K562 (cell line): ENCODE measurements around the gene TUT1. TPM values are rescaled to one million over a fixed set of nuclear protein-coding genes. Genes with fewer than 3 reads are reported as not detected.
A peak's percentile ranks its signal among the peaks of the same experiment; 100 is the strongest.

Experiments
- BCL6 ChIP-seq: fragments of 250-450 bp; sonication (Bioruptor Pico); IDR thresholded peaks from 2 replicates; pipeline ENCODE4 v1.4.0; 2020
- BCLAF1 ChIP-seq, 2 experiments: fragments of 450-650 bp in 1 of 2; IDR thresholded peaks; 2 replicates each; pipeline ENCODE4 v1.6.1; 2011 to 2017; ENCODE audit warnings: low read depth in 2 of 2, antibody characterized with exemption in 1 of 2, borderline replicate concordance in 1 of 2, low read length in 1 of 2, mild to moderate bottlenecking in 1 of 2, mixed read lengths in 1 of 2; ENCODE audit not compliant: control insufficient read depth in 1 of 2
- BRF2 ChIP-seq: IDR thresholded peaks from 3 replicates; pipeline ENCODE4 v1.6.1; 2011; ENCODE audit warnings: borderline replicate concordance, mild to moderate bottlenecking; ENCODE audit not compliant: insufficient read length, insufficient read depth
- CXXC5 ChIP-seq: fragments of 250-450 bp; sonication (Bioruptor Pico); IDR thresholded peaks from 2 replicates; pipeline ENCODE4 v1.8.0; 2022; ENCODE audit warnings: inconsistent platforms, mild to moderate bottlenecking, moderate library complexity
- FOS ChIP-seq: IDR thresholded peaks from 3 replicates; pipeline ENCODE4 v1.6.1; 2011; ENCODE audit not compliant: insufficient read length; ENCODE audit errors: extremely low read depth
- GABPB1 ChIP-seq: sonication (generic); formaldehyde crosslinking; IDR thresholded peaks from 2 replicates; pipeline ENCODE4 v1.8.0; 2022; ENCODE audit warnings: mild to moderate bottlenecking, missing genetic modification reagents
- GATA2 ChIP-seq: sonication (generic); formaldehyde crosslinking; IDR thresholded peaks from 2 replicates; pipeline ENCODE4 v1.4.0; 2020; ENCODE audit warnings: mild to moderate bottlenecking, missing genetic modification reagents
- ILF3 ChIP-seq: fragments of 450-650 bp; IDR thresholded peaks from 2 replicates; pipeline ENCODE4 v1.6.1; 2018; ENCODE audit warnings: antibody characterized with exemption, mild to moderate bottlenecking, moderate library complexity, borderline replicate concordance
- JUND ChIP-seq, 2 experiments: IDR thresholded peaks; 2 replicates in 1 of 2; 3 replicates in 1 of 2; pipeline ENCODE4 v1.6.1; 2011; ENCODE audit warnings: borderline replicate concordance in 2 of 2, low read depth in 2 of 2, low read length in 2 of 2, improper control_type of control experiment in 1 of 2, missing biosample characterization in 1 of 2, missing genetic modification characterization in 1 of 2, missing genetic modification reagents in 1 of 2
- MAFK ChIP-seq: IDR thresholded peaks from 2 replicates; pipeline ENCODE4 v1.6.1; 2011; ENCODE audit warnings: low read length, improper control_type of control experiment
- MBD1 ChIP-seq: fragments of 250-450 bp; sonication (Bioruptor Pico); IDR thresholded peaks from 2 replicates; pipeline ENCODE4 v1.8.0; 2022; ENCODE audit warnings: inconsistent platforms
- MYNN ChIP-seq, 2 experiments: sonication (generic); formaldehyde crosslinking in 1 of 2; IDR thresholded peaks; 2 replicates each; pipeline versions ENCODE4 v1.5.0 to v1.6.1; 2016 to 2020; ENCODE audit warnings: antibody characterized with exemption in 1 of 2, missing genetic modification reagents in 1 of 2
- RBBP5 ChIP-seq: fragments of 200-600 bp; sonication (generic); IDR thresholded peaks from 2 replicates; pipeline ENCODE4 v1.6.1; 2012; ENCODE audit warnings: borderline replicate concordance, mild to moderate bottlenecking, low read length, control low read depth, inconsistent platforms; ENCODE audit not compliant: insufficient read depth, poor library complexity, severe bottlenecking
- RBM14 ChIP-seq: fragments of 200-400 bp; formaldehyde crosslinking; IDR thresholded peaks from 2 replicates; pipeline ENCODE4 v1.6.1; 2018; ENCODE audit warnings: low read depth, mild to moderate bottlenecking, low read length, moderate library complexity, borderline replicate concordance; ENCODE audit not compliant: insufficient read depth
- SP1 ChIP-seq: sonication (generic); formaldehyde crosslinking; IDR thresholded peaks from 2 replicates; pipeline ENCODE4 v1.8.1; 2022; ENCODE audit warnings: mild to moderate bottlenecking, missing genetic modification reagents
- SREBF2 ChIP-seq: sonication (generic); formaldehyde crosslinking; IDR thresholded peaks from 2 replicates; pipeline ENCODE4 v1.4.0; 2020; ENCODE audit warnings: mild to moderate bottlenecking, missing genetic modification reagents
- SRSF9 ChIP-seq: fragments of 200-400 bp; formaldehyde crosslinking; IDR thresholded peaks from 2 replicates; pipeline ENCODE4 v1.6.1; 2017; ENCODE audit warnings: low read depth, low read length, borderline replicate concordance
- ZNF589 ChIP-seq: fragments of 200-800 bp; sonication (Bioruptor generic); IDR thresholded peaks from 2 replicates; pipeline ENCODE4 v1.6.1; 2016; ENCODE audit warnings: low read depth, missing genetic modification characterization, missing compliant biosample characterization
- ZNF75A ChIP-seq: fragments of 450-650 bp; formaldehyde crosslinking; IDR thresholded peaks from 2 replicates; pipeline ENCODE4 v1.4.0; 2020; ENCODE audit warnings: mild to moderate bottlenecking
- ZNF764 ChIP-seq: fragments of 250-450 bp; sonication (Bioruptor Pico); IDR thresholded peaks from 2 replicates; pipeline ENCODE4 v1.4.0; 2020; ENCODE audit warnings: low read depth, mild to moderate bottlenecking, moderate library complexity
- polyA plus RNA-seq, 8 experiments: library from polyadenylated mRNA; depleted of rRNA in 4 of 8; stranded (reverse) in 5 of 8; unstranded in 3 of 8; fragments of >200 nt; fragmentation: Nextera tagmentation in 2 of 8; fragmentation: Illumina TruSeq in 1 of 8; extraction: Ambion mirVana in 2 of 8; extraction: Trizol in 1 of 8; gene quantifications; 2 replicates each; pipeline versions ENCODE4 v1.2.1 to v1.2.3, GENCODE V29; 2011 to 2014; ENCODE audit warnings: inconsistent platforms in 1 of 8, missing spikeins in 1 of 8
- total RNA-seq, 7 experiments: library from RNA; depleted of rRNA in 6 of 7; stranded (reverse); fragments of >200 nt in 6 of 7; fragmentation: Illumina TruSeq in 2 of 7; extraction: Trizol in 2 of 7; gene quantifications; 2 replicates each; pipeline versions ENCODE4 v1.2.1 to v1.2.3, GENCODE V29; 2011 to 2021; ENCODE audit warnings: low replicate concordance in 1 of 7

TUT1 gene
- total and polyA plus RNA-seq, 9 of the 15 experiments (the other 6 are each of a cell fraction or from before 2014, with no cell fraction given): 0.66 to 44.3 (median 15.7) TPM

- no peak for TF ChIP-seq BCL6 (CRISPR knock-in tag)
- no peak for TF ChIP-seq FOS
- no peak for TF ChIP-seq SREBF2 (CRISPR knock-in tag)
- TF ChIP-seq GABPB1 (CRISPR knock-in tag): 0 out of 2 replicates have a peak, but pooled peaks have one; percentile 16
- no peak for TF ChIP-seq GATA2 (CRISPR knock-in tag)
- no peak for TF ChIP-seq BRF2
- no peak for TF ChIP-seq ZNF589 (CRISPR knock-in tag)
- TF ChIP-seq JUND (IDR thresholded peaks at IDR 0.05; ENCODE audit: borderline replicate concordance, low read depth, low read length): no peak
- no peak for TF ChIP-seq JUND (tag; IDR thresholded peaks at IDR 0.05; ENCODE audit: borderline replicate concordance, low read depth, low read length)
- TF ChIP-seq SP1 (CRISPR knock-in tag): no peak
- no peak for TF ChIP-seq SRSF9
- no peak for TF ChIP-seq MBD1 (CRISPR knock-in tag)
- TF ChIP-seq ZNF75A (CRISPR knock-in tag): no peak
- no peak for TF ChIP-seq RBBP5
- no peak for TF ChIP-seq MAFK
- 0 out of 2 replicates have a peak, but pooled peaks have one; percentile 19 for TF ChIP-seq MYNN (IDR thresholded peaks at IDR 0.05)
- no peak for TF ChIP-seq MYNN (CRISPR knock-in tag; IDR thresholded peaks at IDR 0.05)
- TF ChIP-seq ILF3: no peak; the same call in 1 of the 2 replicates
- 0 out of 2 replicates have a peak, but pooled peaks have one; percentile 12 for TF ChIP-seq ZNF764 (CRISPR knock-in tag)
- no peak for TF ChIP-seq BCLAF1 (IDR thresholded peaks at IDR 0.05; ENCODE audit: borderline replicate concordance in 1 of 2, control insufficient read depth in 1 of 2, low read depth in 2 of 2, low read length in 1 of 2)
- no peak for TF ChIP-seq RBM14
- no peak for TF ChIP-seq CXXC5 (CRISPR knock-in tag)
Measured at GRCh38 chr11:62574363-62575071, 16.8 kb downstream of the TUT1 start (continued).
